Measurements from ENCODE around the gene TCL1B.

GRCh38 chr14:95710106-95710505 is 23.9 kb downstream of the TCL1B start:
- TF ChIP-seq HMGXB4 (CRISPR knock-in tag; IDR thresholded peaks at IDR 0.05; ENCODE audit: borderline replicate concordance), result no peak
- TF ChIP-seq CEBPB (IDR thresholded peaks at IDR 0.05), result no peak
- no peak for TF ChIP-seq POLR2A (IDR thresholded peaks at IDR 0.05; ENCODE audit: low read length)
- TF ChIP-seq CTCF (IDR thresholded peaks at IDR 0.05), result no peak
- no peak for TF ChIP-seq EP300 (IDR thresholded peaks at IDR 0.05)
- no peak for TF ChIP-seq NFE2L2 (conservative IDR thresholded peaks at IDR 0.05; ENCODE audit: low read length)
- no peak for TF ChIP-seq ZNF302 (CRISPR knock-in tag; IDR thresholded peaks at IDR 0.05)
- TF ChIP-seq BCL3 (IDR thresholded peaks at IDR 0.05), result no peak
- TF ChIP-seq PHF8 (IDR thresholded peaks at IDR 0.05; ENCODE audit: borderline replicate concordance, low read depth), result no peak
- no peak for TF ChIP-seq EHMT2 (IDR thresholded peaks at IDR 0.05; ENCODE audit: low read depth)
- no peak for TF ChIP-seq NR3C1 (IDR thresholded peaks at IDR 0.05)
- no peak for TF ChIP-seq SMC3 (IDR thresholded peaks at IDR 0.05)
- TF ChIP-seq RAD21 (conservative IDR thresholded peaks at IDR 0.05 in 1 of 2, IDR thresholded peaks at IDR 0.05 in 1 of 2), result no peak
